A673 (cell line): ENCODE results near the gene MRNIP.

Source experiments
- EZH2 ChIP-seq: fragments of 200-600 bp; sonication (generic); IDR thresholded peaks from 2 replicates; pipeline ENCODE4 v1.6.1; 2017; ENCODE audit warnings: borderline replicate concordance, low read depth, mild to moderate bottlenecking, mixed read lengths, antibody characterized with exemption, low read length; ENCODE audit not compliant: poor library complexity, severe bottlenecking
- TF ChIP-seq, protein P1 (sequence below): fragments of 300-800, 200-600 bp; sonication (generic); conservative IDR thresholded peaks from 2 replicates; pipeline ENCODE4 v1.5.1; 2017; ENCODE audit warnings: low read depth, mild to moderate bottlenecking, antibody characterized with exemption, low read length, moderate library complexity, mixed read lengths

DNA sequence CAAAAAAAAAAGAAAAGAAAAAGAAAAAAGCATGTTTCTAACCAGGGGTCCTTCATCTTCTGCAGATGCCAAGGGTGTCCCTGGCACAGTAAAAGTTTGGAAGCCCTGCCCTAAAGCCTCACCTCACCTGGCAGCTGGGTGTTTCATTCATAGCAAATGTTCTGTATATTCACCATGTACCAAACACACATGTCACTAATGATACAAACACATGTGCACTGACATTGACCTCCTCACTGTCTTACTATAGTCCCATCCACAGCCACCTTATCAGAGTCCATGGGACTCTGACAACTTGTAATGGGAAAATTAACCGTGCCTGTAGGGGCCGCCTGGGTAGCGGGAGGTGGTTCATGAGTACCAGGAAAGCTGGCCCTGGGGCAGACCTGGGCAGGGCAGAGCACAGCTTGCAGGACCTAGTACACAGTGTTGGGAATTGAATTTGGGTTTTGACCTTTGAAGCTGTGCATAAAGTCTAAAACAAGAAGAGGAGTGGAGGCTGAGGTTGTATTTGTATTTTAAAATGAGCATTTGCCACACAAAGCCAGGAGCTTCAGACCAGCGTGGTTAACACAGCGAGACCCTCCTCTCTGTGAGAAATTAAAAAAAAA is 45.5 kb downstream of the MRNIP start:
- no peak for TF ChIP-seq EZH2
- TF ChIP-seq, protein P1, sequence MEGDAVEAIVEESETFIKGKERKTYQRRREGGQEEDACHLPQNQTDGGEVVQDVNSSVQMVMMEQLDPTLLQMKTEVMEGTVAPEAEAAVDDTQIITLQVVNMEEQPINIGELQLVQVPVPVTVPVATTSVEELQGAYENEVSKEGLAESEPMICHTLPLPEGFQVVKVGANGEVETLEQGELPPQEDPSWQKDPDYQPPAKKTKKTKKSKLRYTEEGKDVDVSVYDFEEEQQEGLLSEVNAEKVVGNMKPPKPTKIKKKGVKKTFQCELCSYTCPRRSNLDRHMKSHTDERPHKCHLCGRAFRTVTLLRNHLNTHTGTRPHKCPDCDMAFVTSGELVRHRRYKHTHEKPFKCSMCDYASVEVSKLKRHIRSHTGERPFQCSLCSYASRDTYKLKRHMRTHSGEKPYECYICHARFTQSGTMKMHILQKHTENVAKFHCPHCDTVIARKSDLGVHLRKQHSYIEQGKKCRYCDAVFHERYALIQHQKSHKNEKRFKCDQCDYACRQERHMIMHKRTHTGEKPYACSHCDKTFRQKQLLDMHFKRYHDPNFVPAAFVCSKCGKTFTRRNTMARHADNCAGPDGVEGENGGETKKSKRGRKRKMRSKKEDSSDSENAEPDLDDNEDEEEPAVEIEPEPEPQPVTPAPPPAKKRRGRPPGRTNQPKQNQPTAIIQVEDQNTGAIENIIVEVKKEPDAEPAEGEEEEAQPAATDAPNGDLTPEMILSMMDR = no peak
